ENCODE results near the gene TRMT11. TPM values are rescaled to one million over a fixed set of nuclear protein-coding genes. Genes with fewer than 3 reads are reported as not detected.

TRMT11 gene
- total and polyA plus RNA-seq, 2 experiments from 2014 or later: 21.0 to 24.2 TPM

DNA sequence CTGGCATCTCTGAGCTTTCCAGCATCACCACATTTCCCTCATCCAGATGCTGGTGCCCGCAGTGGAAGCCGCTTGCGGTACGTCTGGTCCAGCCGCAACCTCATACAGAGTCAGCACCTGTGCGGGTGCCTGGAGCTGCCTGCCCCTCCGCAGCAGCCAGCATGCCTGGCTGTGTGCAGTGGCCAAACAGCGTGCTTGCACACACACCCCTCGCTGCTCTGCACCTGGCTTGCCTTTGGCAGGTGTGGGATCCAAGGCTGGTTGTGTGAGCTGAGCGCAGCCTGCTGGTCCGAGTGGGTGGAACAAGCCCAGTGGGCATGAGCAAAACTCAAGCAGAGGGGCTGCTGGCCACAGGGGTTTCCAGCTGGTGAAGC, 32.9 kb upstream of the TRMT11 start:
- no peaks in the 10 kb centered on the region for H3K9me3 ChIP-seq (ENCODE audit: low read depth)
- in situ Hi-C loops (cut with MboI): loop anchor here (5.0 to 10.0 kb wide), 2 partner anchors 166 to 649 kb away; partner anchors contain the start of gene HDDC2
- H3K36me3 ChIP-seq (ENCODE audit: low read depth): no peaks in the 10 kb centered on the region
- H3F3A ChIP-seq (ENCODE audit: insufficient read depth): no peaks in the 10 kb centered on the region; the same call in 1 of the 2 replicates
- no peak for DNase-seq
- H3K27me3 ChIP-seq (replicated peaks; ENCODE audit: insufficient read depth): no peaks in the 10 kb centered on the region
- 77% methylated on average over 11 of the region's 11 CpGs for WGBS, 2 experiments (ENCODE audit: low coverage in 1 of 2, low lambda C conversion rate in 2 of 2, missing lambda C conversion rate in 2 of 2)
- no peak overlapping the region for H3K4me3 ChIP-seq
- peaks cover 22% of the 10 kb centered on the region for H3K4me1 ChIP-seq (ENCODE audit: insufficient read depth)
- H3K9ac ChIP-seq: no peak overlapping the region
- no peaks in the 10 kb centered on the region for H4K20me1 ChIP-seq (ENCODE audit: insufficient read depth)
- H3K9me2 ChIP-seq (ENCODE audit: insufficient read depth): no peaks in the 10 kb centered on the region
- H3K4me2 ChIP-seq (ENCODE audit: unreplicated experiment): no peak overlapping the region
- no peak for TF ChIP-seq EZH2 (IDR thresholded peaks at IDR 0.05; ENCODE audit: insufficient read depth, poor library complexity, severe bottlenecking)
- TF ChIP-seq EZH2phosphoT487 (IDR thresholded peaks at IDR 0.05; ENCODE audit: insufficient read depth, low read depth): no peak
- H3K79me2 ChIP-seq (ENCODE audit: insufficient read depth): 0 out of 2 replicates have a peak, but pooled peaks cover 5% of the 10 kb centered on the region
- no peak overlapping the region for H2AFZ ChIP-seq
- no peak overlapping the region for H3K27ac ChIP-seq

DNA sequence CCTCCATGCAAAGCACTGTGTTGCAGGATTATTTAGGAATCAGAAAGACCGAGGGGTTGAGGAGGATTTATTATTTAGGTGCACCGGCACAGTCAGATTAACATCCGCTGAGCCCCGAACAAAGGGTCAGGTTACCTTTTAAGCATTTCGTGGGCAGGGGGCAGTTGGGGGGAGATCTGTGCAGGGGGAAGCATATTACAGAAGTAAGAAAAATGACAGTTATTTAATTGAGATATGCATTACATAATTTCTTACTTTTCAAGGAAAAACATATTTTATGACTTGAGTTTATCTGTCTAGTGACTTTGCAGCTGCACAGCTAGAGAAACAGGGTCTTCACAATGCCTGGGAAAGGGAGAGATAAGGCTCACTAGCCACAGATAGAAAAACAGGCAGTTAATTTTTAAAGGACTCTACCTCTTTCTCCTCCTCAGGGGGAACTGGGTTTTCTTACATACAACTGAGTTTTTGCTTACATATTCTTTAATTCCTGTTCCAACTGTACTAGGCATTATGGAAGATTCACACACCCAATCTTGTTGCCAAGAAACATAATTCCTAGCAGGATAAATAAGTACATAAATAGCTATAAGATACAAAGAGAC, 31.5 kb upstream of the TRMT11 start:
- no peak for TF ChIP-seq EZH2 (IDR thresholded peaks at IDR 0.05; ENCODE audit: insufficient read depth, poor library complexity, severe bottlenecking)
- no peak for TF ChIP-seq EZH2phosphoT487 (IDR thresholded peaks at IDR 0.05; ENCODE audit: insufficient read depth, low read depth)
- Histone ChIP-seq H3K27ac (no peak overlapping the region), H3K36me3 (ENCODE audit: low read depth) (no peaks in the 10 kb centered on the region), H3K79me2 (ENCODE audit: insufficient read depth) (peaks cover 15% of the 10 kb centered on the region; the same call in 1 of the 2 replicates), H3K27me3 (replicated peaks; ENCODE audit: insufficient read depth) (no peaks in the 10 kb centered on the region), H3K4me1 (ENCODE audit: insufficient read depth) (peaks cover 20% of the 10 kb centered on the region), H3K9me2 (ENCODE audit: insufficient read depth) (no peaks in the 10 kb centered on the region), H3K9ac (no peak overlapping the region), H3K4me3 (no peak overlapping the region), H2AFZ (no peak overlapping the region), H3F3A (ENCODE audit: insufficient read depth) (no peaks in the 10 kb centered on the region; the same call in 1 of the 2 replicates), H3K4me2 (ENCODE audit: unreplicated experiment) (no peak overlapping the region), H4K20me1 (ENCODE audit: insufficient read depth) (no peaks in the 10 kb centered on the region), H3K9me3 (ENCODE audit: low read depth) (no peaks in the 10 kb centered on the region)
- 36 to 45% methylated on average over 5 of the region's 5 CpGs for WGBS, 2 experiments (ENCODE audit: low coverage in 1 of 2, low lambda C conversion rate in 2 of 2, missing lambda C conversion rate in 2 of 2)
- no peak for DNase-seq
- in situ Hi-C loops (cut with MboI): loop anchor here (5.0 to 10.0 kb wide), 2 partner anchors 168 to 650 kb away; partner anchors contain the start of gene HDDC2

DNA sequence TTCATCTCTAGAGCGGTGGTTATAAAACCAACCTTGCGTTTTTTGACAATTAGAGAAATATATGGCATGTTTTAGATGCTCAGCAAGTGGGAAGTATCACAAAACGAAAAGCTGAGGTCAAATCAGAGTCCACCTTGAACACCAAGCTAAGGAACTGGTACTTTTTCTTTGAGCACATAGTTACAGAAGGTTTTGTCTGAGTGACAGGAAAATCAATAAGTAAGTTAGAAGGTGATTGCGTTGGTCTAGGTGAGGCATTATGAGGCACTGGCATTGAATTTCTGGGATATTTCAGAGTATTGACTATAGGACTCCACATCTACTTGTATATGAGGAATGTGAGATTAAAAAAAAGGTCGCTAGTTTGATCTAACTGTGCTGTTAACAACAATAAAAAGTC, 30.4 kb upstream of the TRMT11 start:
- no peaks in the 10 kb centered on the region for H3F3A ChIP-seq (ENCODE audit: insufficient read depth)
- peak overlapping the region; percentile 87 for H3K4me2 ChIP-seq (ENCODE audit: unreplicated experiment)
- in situ Hi-C loops (cut with MboI): loop anchor here (10.0 kb wide), 1 partner anchor 651 kb away; the partner anchor contains the start of gene HDDC2
- peaks cover 15% of the 10 kb centered on the region; the same call in 1 of the 2 replicates for H3K79me2 ChIP-seq (ENCODE audit: insufficient read depth)
- peak overlapping the region; percentile 96 for H2AFZ ChIP-seq
- TF ChIP-seq EZH2 (IDR thresholded peaks at IDR 0.05; ENCODE audit: insufficient read depth, poor library complexity, severe bottlenecking) (no peak), EZH2phosphoT487 (IDR thresholded peaks at IDR 0.05; ENCODE audit: insufficient read depth, low read depth) (no peak)
- H3K9me2 ChIP-seq (ENCODE audit: insufficient read depth): no peaks in the 10 kb centered on the region
- DNase-seq: no peak
- no peaks in the 10 kb centered on the region for H4K20me1 ChIP-seq (ENCODE audit: insufficient read depth)
- H3K36me3 ChIP-seq (ENCODE audit: low read depth): no peaks in the 10 kb centered on the region
- no peaks in the 10 kb centered on the region for H3K9me3 ChIP-seq (ENCODE audit: low read depth)
- peak overlapping the region; percentile 76 for H3K9ac ChIP-seq
- H3K4me1 ChIP-seq (ENCODE audit: insufficient read depth): 0 out of 2 replicates have a peak, but pooled peaks cover 12% of the 10 kb centered on the region
- peak overlapping the region; percentile 17; the same call in 1 of the 2 replicates for H3K27ac ChIP-seq
- H3K4me3 ChIP-seq: peak overlapping the region; percentile 75
- 34 to 39% methylated on average over 5 of the region's 5 CpGs for WGBS, 2 experiments (ENCODE audit: low coverage in 1 of 2, low lambda C conversion rate in 2 of 2, missing lambda C conversion rate in 2 of 2)
- no peaks in the 10 kb centered on the region for H3K27me3 ChIP-seq (replicated peaks; ENCODE audit: insufficient read depth)

DNA sequence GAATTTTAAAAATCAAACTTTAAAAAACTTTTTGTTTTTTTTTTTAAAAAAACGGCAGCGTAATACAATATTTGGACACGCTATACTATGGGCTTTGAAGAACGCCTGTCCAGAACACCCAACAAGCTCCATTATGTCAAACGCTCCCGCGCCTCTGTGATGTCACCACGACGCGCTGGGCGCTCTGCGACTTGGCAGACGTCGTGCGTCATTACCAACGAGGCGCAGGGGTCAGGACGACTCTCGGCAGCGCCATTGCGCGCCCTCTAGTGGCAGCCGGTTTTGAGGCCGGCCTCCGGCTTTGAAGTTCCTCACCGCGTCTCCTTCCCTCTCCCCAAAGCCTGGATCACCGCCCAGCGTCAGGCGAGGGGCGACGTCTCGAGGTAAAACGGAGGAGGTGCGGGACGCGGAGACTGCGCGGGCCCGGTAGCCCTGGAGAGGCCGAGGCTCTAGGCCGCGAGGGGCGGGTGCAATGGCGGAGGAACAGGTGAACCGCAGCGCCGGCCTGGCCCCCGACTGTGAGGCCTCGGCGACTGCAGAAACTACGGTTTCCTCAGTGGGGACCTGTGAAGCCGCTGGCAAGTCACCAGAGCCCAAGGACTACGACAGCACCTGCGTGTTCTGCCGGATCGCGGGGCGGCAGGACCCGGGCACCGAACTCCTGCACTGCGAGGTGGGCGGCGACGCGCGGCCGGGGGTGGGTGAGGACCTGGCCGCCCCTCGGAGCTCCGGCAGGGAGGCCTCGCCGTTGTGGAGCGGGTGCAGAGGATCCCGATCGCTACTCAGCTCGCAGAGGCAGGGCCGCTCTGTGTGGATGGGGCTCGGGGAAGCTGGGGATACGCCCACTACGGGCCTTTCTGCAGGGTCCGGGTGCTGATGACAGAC, 29.6 kb upstream of the TRMT11 start, which contains the start of gene HINT3:
Gene HINT3 (plus strand): TSS at position 265 of the 885 bp plus-strand sequence. CDS start 208 bp downstream, at position 473.
- 2 to 3% methylated on average over 61 to 82 of the region's 82 CpGs for WGBS, 2 experiments (ENCODE audit: low coverage in 1 of 2, low lambda C conversion rate in 2 of 2, missing lambda C conversion rate in 2 of 2)
- in situ Hi-C loops (cut with MboI): loop anchor here (10.0 kb wide), 1 partner anchor 652 kb away; the partner anchor contains the start of gene HDDC2
- TF ChIP-seq EZH2phosphoT487 (IDR thresholded peaks at IDR 0.05; ENCODE audit: insufficient read depth, low read depth) (no peak), EZH2 (IDR thresholded peaks at IDR 0.05; ENCODE audit: insufficient read depth, poor library complexity, severe bottlenecking) (no peak)

More for the DNA sequence above, 29.6 kb upstream of the TRMT11 start, which contains the start of gene HINT3:
- Histone ChIP-seq H3K9me3 (ENCODE audit: low read depth) (no peaks in the 10 kb centered on the region), H3K36me3 (ENCODE audit: low read depth) (no peaks in the 10 kb centered on the region), H3K79me2 (ENCODE audit: insufficient read depth) (peaks cover 15% of the 10 kb centered on the region; the same call in 1 of the 2 replicates), H3K4me2 (ENCODE audit: unreplicated experiment) (peak within 1 kb of the TSS; percentile 87), H3K27me3 (replicated peaks; ENCODE audit: insufficient read depth) (no peaks in the 10 kb centered on the region), H3K9me2 (ENCODE audit: insufficient read depth) (no peaks in the 10 kb centered on the region), H3F3A (ENCODE audit: insufficient read depth) (no peaks in the 10 kb centered on the region), H2AFZ (peak within 1 kb of the TSS; percentile 96), H3K27ac (peak within 1 kb of the TSS; percentile 28), H3K9ac (peak within 1 kb of the TSS; percentile 76), H3K4me1 (ENCODE audit: insufficient read depth) (0 out of 2 replicates have a peak, but pooled peaks cover 12% of the 10 kb centered on the region), H3K4me3 (peak within 1 kb of the TSS; percentile 75), H4K20me1 (ENCODE audit: insufficient read depth) (no peaks in the 10 kb centered on the region)
- peak; percentile 99 for DNase-seq
